DND-41 (cell line): ENCODE measurements around the gene PTBP3.
"Not testable (repeated sequence)": the region's sequence is repeated elsewhere in the genome, so short reads cannot be mapped to it uniquely, and the experiment has no call there.

Experiments used
- ATAC-seq: fragments of 200-7000 bp; cut with Tn5 transposase; 3 replicates; pipeline ENCODE4 v1.9.1; 2021; ENCODE audit warnings: low read depth; ENCODE audit not compliant: insufficient read depth
- DNase-seq: peaks from one replicate; pipeline ENCODE4 v3.0.0-alpha.2; 2020
- H2AFZ ChIP-seq: 2 replicates; pipeline ENCODE4 v1.6.0; 2012; ENCODE audit warnings: low read depth, low read length
- H3K27ac ChIP-seq: 2 replicates; pipeline ENCODE4 v1.5.1; 2012; ENCODE audit warnings: low read length, inconsistent platforms
- H3K27me3 ChIP-seq: fragments of 200-600 bp; sonication (generic); 2 replicates; pipeline ENCODE4 v1.6.0; 2012; ENCODE audit warnings: low read length, mild to moderate bottlenecking, inconsistent platforms; ENCODE audit not compliant: insufficient read depth, poor library complexity
- H3K36me3 ChIP-seq: 2 replicates; pipeline ENCODE4 v1.5.1; 2012; ENCODE audit warnings: low read length, inconsistent platforms; ENCODE audit not compliant: insufficient read depth
- H3K4me1 ChIP-seq: 2 replicates; pipeline ENCODE4 v1.5.1; 2012; ENCODE audit warnings: mild to moderate bottlenecking, low read length; ENCODE audit not compliant: insufficient read depth
- H3K4me2 ChIP-seq: 2 replicates; pipeline ENCODE4 v1.6.0; 2012; ENCODE audit warnings: mild to moderate bottlenecking, moderate library complexity, low read length, inconsistent platforms; ENCODE audit not compliant: insufficient read depth
- H3K4me3 ChIP-seq, 2 experiments: fragments of 200-600 bp in 1 of 2; shearing (Covaris generic) in 1 of 2; 2 replicates each; pipeline ENCODE4 v1.5.1; 2012 to 2016; ENCODE audit warnings: inconsistent platforms in 2 of 2, low read length in 2 of 2, mild to moderate bottlenecking in 2 of 2, low read depth in 1 of 2, moderate library complexity in 1 of 2
- H3K79me2 ChIP-seq: 2 replicates; pipeline ENCODE4 v1.6.0; 2012; ENCODE audit warnings: low read length, inconsistent platforms; ENCODE audit not compliant: insufficient read depth
- H3K9ac ChIP-seq: 2 replicates; pipeline ENCODE4 v1.6.0; 2012; ENCODE audit warnings: low read depth, mild to moderate bottlenecking, inconsistent platforms, low read length, moderate library complexity
- H3K9me3 ChIP-seq: 2 replicates; pipeline ENCODE4 v1.5.1; 2012; ENCODE audit warnings: low read length, moderate library complexity, mild to moderate bottlenecking, inconsistent platforms; ENCODE audit not compliant: insufficient read depth, severe bottlenecking
- H4K20me1 ChIP-seq: 2 replicates; pipeline ENCODE4 v1.6.0; 2012; ENCODE audit warnings: low read length; ENCODE audit not compliant: insufficient read depth
- CTCF ChIP-seq: IDR thresholded peaks from 2 replicates; pipeline ENCODE4 v1.5.1; 2012; ENCODE audit warnings: borderline replicate concordance, low read length, moderate library complexity, mild to moderate bottlenecking; ENCODE audit not compliant: poor library complexity, severe bottlenecking; ENCODE audit errors: extremely low read depth
- EZH2 ChIP-seq: IDR thresholded peaks from 3 replicates; pipeline ENCODE4 v1.6.1; 2012; ENCODE audit warnings: borderline replicate concordance, low read depth, mild to moderate bottlenecking, moderate library complexity, low read length, inconsistent platforms; ENCODE audit not compliant: severe bottlenecking

The PTBP3 gene

GRCh38 chr9:112286926-112287325, 46.5 kb downstream of the PTBP3 start:
- Histone ChIP-seq H2AFZ (no peak overlapping the region), H3K27ac (no peak overlapping the region), H3K9me3 (peaks cover 24% of the 10 kb centered on the region), H3K4me3 (no peak overlapping the region), H3K4me1 (no peaks in the 10 kb centered on the region), H3K79me2 (peaks cover 63% of the 10 kb centered on the region), H3K4me2 (no peak overlapping the region), H3K9ac (no peak overlapping the region), H4K20me1 (no peaks in the 10 kb centered on the region), H3K36me3 (peaks cover 50% of the 10 kb centered on the region), H3K27me3 (no peaks in the 10 kb centered on the region)
- no peak for TF ChIP-seq CTCF
- no peak for TF ChIP-seq EZH2
- ATAC-seq: no peak
- DNase-seq: no peak

DNA sequence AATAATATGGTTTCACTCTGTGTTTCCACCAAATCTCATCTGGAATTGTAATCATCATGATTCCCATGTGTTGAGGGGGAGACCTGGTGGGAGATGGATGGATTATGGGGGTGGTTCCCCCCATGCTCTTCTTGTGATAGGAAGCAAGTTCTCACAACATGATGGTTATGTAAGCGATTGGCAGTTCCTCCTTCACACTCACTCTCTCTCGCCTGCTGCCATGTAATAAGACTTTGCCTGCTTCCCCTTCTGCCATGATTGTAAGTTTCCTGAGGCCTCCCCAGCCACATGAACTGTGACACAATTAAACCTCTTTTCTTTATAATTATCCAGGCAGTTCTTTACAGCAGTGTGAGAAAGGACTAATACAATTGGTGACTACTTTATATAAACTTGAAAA, 48.4 kb downstream of the PTBP3 start:
- TF ChIP-seq CTCF: no peak
- no peak for TF ChIP-seq EZH2
- Histone ChIP-seq H3K27ac (no peak overlapping the region), H3K4me1 (no peaks in the 10 kb centered on the region), H3K9me3 (peaks cover 24% of the 10 kb centered on the region), H3K27me3 (no peaks in the 10 kb centered on the region), H3K79me2 (peaks cover 62% of the 10 kb centered on the region), H3K4me2 (no peak overlapping the region), H4K20me1 (no peaks in the 10 kb centered on the region), H3K9ac (no peak overlapping the region), H3K4me3 (no peak overlapping the region), H2AFZ (no peak overlapping the region), H3K36me3 (peaks cover 43% of the 10 kb centered on the region)
- no peak for DNase-seq
- ATAC-seq: no peak

- H3K27ac ChIP-seq: no peak overlapping the region
- H3K79me2 ChIP-seq: peaks cover 61% of the 10 kb centered on the region
- peak; percentile 17 for DNase-seq
- no peak overlapping the region for H3K9ac ChIP-seq
- H3K36me3 ChIP-seq: peaks cover 34% of the 10 kb centered on the region
- peaks cover 24% of the 10 kb centered on the region for H3K9me3 ChIP-seq
- no peaks in the 10 kb centered on the region for H4K20me1 ChIP-seq
- TF ChIP-seq CTCF (no peak), EZH2 (no peak)
- no peaks in the 10 kb centered on the region for H3K27me3 ChIP-seq
- ATAC-seq: no peak
- H3K4me2 ChIP-seq: no peak overlapping the region
- H3K4me3 ChIP-seq: no peak overlapping the region
- no peak overlapping the region for H2AFZ ChIP-seq
- H3K4me1 ChIP-seq: no peaks in the 10 kb centered on the region
Measured at GRCh38 chr9:112283582-112284253, 49.7 kb downstream of the PTBP3 start.

- not testable (repeated sequence) for H4K20me1 ChIP-seq, ATAC-seq, H2AFZ ChIP-seq, H3K27ac ChIP-seq, H3K4me3 ChIP-seq, H3K9ac ChIP-seq, DNase-seq, H3K27me3 ChIP-seq, H3K4me1 ChIP-seq, H3K4me2 ChIP-seq
- Histone ChIP-seq H3K79me2 (peaks cover 65% of the 10 kb centered on the region), H3K9me3 (peaks cover 24% of the 10 kb centered on the region), H3K36me3 (peaks cover 26% of the 10 kb centered on the region)
Measured at GRCh38 chr9:112282841-112283240, 50.6 kb downstream of the PTBP3 start.
